Natural killer cell (primary cell): Measurements from ENCODE around the gene EPS8L2. TPM values are rescaled to one million over a fixed set of nuclear protein-coding genes. Genes with fewer than 3 reads are reported as not detected.

Experiments
- ATAC-seq, 3 donors: fragments of 150-1000 bp in 2 of 3; fragments of 200-7000 bp in 1 of 3; cut with Tn5 transposase; 1 replicate in 1 of 3; 2 replicates in 2 of 3; pipeline ENCODE4 v1.10.0; 2021; ENCODE audit warnings: mild to moderate bottlenecking in 2 of 3, moderate library complexity in 2 of 3
- DNase-seq, 2 donors: peaks; one replicate each; pipeline versions ENCODE4 v3.0.0 to v3.0.0-alpha.2; 2013 to 2021; ENCODE audit warnings: mixed read lengths in 1 of 2
- H3K27ac ChIP-seq: one replicate; pipeline ENCODE4 v1.5.1; 2013; ENCODE audit warnings: mild to moderate bottlenecking, low read length
- H3K27me3 ChIP-seq: one replicate; pipeline ENCODE4 v1.6.1; 2013; ENCODE audit warnings: low read length; ENCODE audit not compliant: control insufficient read depth, insufficient read depth
- H3K36me3 ChIP-seq: one replicate; pipeline ENCODE4 v1.6.1; 2013; ENCODE audit warnings: low read length; ENCODE audit not compliant: control insufficient read depth, insufficient read depth
- H3K4me1 ChIP-seq: one replicate; pipeline ENCODE4 v1.6.1; 2013; ENCODE audit warnings: low read length; ENCODE audit not compliant: control insufficient read depth, insufficient read depth
- H3K4me3 ChIP-seq: one replicate; pipeline ENCODE4 v1.5.1; 2013; ENCODE audit warnings: low read length
- H3K9me3 ChIP-seq: one replicate; pipeline ENCODE4 v1.6.1; 2013; ENCODE audit warnings: low read length; ENCODE audit not compliant: control insufficient read depth, insufficient read depth
- H3K27ac Mint-ChIP-seq, 2 donors: one replicate each; pipeline ENCODE4 v1.8.0; 2022; ENCODE audit warnings: mild to moderate bottlenecking in 2 of 2, mixed read lengths in 2 of 2, moderate library complexity in 1 of 2
- H3K27me3 Mint-ChIP-seq, 2 donors: one replicate each; pipeline ENCODE4 v1.8.0; 2022; ENCODE audit warnings: low read depth in 2 of 2, mixed read lengths in 2 of 2
- H3K36me3 Mint-ChIP-seq: one replicate; pipeline ENCODE4 v1.8.0; 2022; ENCODE audit warnings: mixed read lengths
- H3K4me1 Mint-ChIP-seq, 2 donors: one replicate each; pipeline ENCODE4 v1.8.0; 2022; ENCODE audit warnings: mixed read lengths in 2 of 2
- H3K4me3 Mint-ChIP-seq: one replicate; pipeline ENCODE4 v1.8.0; 2022; ENCODE audit warnings: mild to moderate bottlenecking, moderate library complexity, mixed read lengths
- H3K9me3 Mint-ChIP-seq, 2 donors: one replicate each; pipeline ENCODE4 v1.8.0; 2022; ENCODE audit warnings: mixed read lengths in 2 of 2
- WGBS: methylation state at CpG from one replicate; pipeline ENCODE4 v1.1.7; 2013; ENCODE audit warnings: missing lambda C conversion rate; ENCODE audit not compliant: insufficient coverage; 5-methylcytosine and 5-hydroxymethylcytosine counted together
- intact Hi-C: fragments of 100-400 bp; cut with micrococcal nuclease; formaldehyde crosslinking; loops from one replicate; pipeline ENCODE4 v1.14.2; 2022
- total RNA-seq, 4 donors: library from RNA; stranded (reverse); fragments of 120-200 nt in 1 of 4; gene quantifications; one replicate each; pipeline versions ENCODE4 v1.2.3 to v1.2.4, GENCODE V29; 2013 to 2022
- TF ChIP-seq, protein P1 (sequence below): fragments of 200-600 bp; IDR thresholded peaks from one replicate; pipeline ENCODE4 v1.8.0; 2022; ENCODE audit warnings: antibody characterized with exemption

Gene EPS8L2
- total RNA-seq, 3 donors from 2014 or later (not counting 1 experiment from before 2014, with no cell fraction given) = 6.9 to 10.9 (median 9.3) TPM

GRCh38 chr11:722346-722811, 16.3 kb downstream of the EPS8L2 start:
- H3K4me3 ChIP-seq = no peak overlapping the region
- H3K27me3 ChIP-seq = peaks cover 21% of the 10 kb centered on the region
- no peak overlapping the region for H3K27ac ChIP-seq
- H3K9me3 ChIP-seq = no peaks in the 10 kb centered on the region
- H3K36me3 ChIP-seq = no peaks in the 10 kb centered on the region
- peaks cover 7 to 26% of the 10 kb centered on the region in 2 donors for H3K27me3 Mint-ChIP-seq
- no peak overlapping the region for H3K27ac Mint-ChIP-seq
- WGBS = 63% methylated on average over 18 of the region's 20 CpGs
- H3K9me3 Mint-ChIP-seq = no peaks in the 10 kb centered on the region
- H3K4me3 Mint-ChIP-seq = no peak overlapping the region
- H3K36me3 Mint-ChIP-seq = no peaks in the 10 kb centered on the region
- peaks cover 6 to 21% of the 10 kb centered on the region in 2 donors for H3K4me1 Mint-ChIP-seq
- H3K4me1 ChIP-seq = peaks cover 43% of the 10 kb centered on the region
- ATAC-seq = no peak
- peak in 1 of 2 donors; percentile 7 for DNase-seq
- intact Hi-C loops = loop anchor here (2.0 to 10.0 kb wide), 3 partner anchors 26 to 108 kb away; partner anchors contain the start of gene IRF7
- TF ChIP-seq, protein P1, sequence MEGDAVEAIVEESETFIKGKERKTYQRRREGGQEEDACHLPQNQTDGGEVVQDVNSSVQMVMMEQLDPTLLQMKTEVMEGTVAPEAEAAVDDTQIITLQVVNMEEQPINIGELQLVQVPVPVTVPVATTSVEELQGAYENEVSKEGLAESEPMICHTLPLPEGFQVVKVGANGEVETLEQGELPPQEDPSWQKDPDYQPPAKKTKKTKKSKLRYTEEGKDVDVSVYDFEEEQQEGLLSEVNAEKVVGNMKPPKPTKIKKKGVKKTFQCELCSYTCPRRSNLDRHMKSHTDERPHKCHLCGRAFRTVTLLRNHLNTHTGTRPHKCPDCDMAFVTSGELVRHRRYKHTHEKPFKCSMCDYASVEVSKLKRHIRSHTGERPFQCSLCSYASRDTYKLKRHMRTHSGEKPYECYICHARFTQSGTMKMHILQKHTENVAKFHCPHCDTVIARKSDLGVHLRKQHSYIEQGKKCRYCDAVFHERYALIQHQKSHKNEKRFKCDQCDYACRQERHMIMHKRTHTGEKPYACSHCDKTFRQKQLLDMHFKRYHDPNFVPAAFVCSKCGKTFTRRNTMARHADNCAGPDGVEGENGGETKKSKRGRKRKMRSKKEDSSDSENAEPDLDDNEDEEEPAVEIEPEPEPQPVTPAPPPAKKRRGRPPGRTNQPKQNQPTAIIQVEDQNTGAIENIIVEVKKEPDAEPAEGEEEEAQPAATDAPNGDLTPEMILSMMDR = no peak

GRCh38 chr11:723120-723883, 17.3 kb downstream of the EPS8L2 start:
- H3K9me3 Mint-ChIP-seq = no peaks in the 10 kb centered on the region
- ATAC-seq (peak; percentile 55 to 64 (median 61)), DNase-seq (peak; percentile 54 to 83)
- peak overlapping the region in 1 of 2 donors; percentile 70 for H3K27ac Mint-ChIP-seq
- peaks cover 7 to 26% of the 10 kb centered on the region in 2 donors for H3K27me3 Mint-ChIP-seq
- H3K4me1 ChIP-seq = peaks cover 52% of the 10 kb centered on the region
- peaks cover 21% of the 10 kb centered on the region for H3K27me3 ChIP-seq
- no peak overlapping the region for H3K4me3 ChIP-seq
- intact Hi-C loops = loop anchor here (1.0 to 10.0 kb wide), 4 partner anchors 27 to 168 kb away; partner anchors contain the start of gene IRF7
- TF ChIP-seq, protein P1 = peak; percentile 68
- H3K36me3 ChIP-seq = no peaks in the 10 kb centered on the region
- H3K4me1 Mint-ChIP-seq = peaks cover 6 to 21% of the 10 kb centered on the region in 2 donors
- H3K4me3 Mint-ChIP-seq = peak overlapping the region; percentile 87
- no peaks in the 10 kb centered on the region for H3K9me3 ChIP-seq
- no peaks in the 10 kb centered on the region for H3K36me3 Mint-ChIP-seq
- 67% methylated on average over 6 of the region's 8 CpGs for WGBS
- no peak overlapping the region for H3K27ac ChIP-seq

DNA sequence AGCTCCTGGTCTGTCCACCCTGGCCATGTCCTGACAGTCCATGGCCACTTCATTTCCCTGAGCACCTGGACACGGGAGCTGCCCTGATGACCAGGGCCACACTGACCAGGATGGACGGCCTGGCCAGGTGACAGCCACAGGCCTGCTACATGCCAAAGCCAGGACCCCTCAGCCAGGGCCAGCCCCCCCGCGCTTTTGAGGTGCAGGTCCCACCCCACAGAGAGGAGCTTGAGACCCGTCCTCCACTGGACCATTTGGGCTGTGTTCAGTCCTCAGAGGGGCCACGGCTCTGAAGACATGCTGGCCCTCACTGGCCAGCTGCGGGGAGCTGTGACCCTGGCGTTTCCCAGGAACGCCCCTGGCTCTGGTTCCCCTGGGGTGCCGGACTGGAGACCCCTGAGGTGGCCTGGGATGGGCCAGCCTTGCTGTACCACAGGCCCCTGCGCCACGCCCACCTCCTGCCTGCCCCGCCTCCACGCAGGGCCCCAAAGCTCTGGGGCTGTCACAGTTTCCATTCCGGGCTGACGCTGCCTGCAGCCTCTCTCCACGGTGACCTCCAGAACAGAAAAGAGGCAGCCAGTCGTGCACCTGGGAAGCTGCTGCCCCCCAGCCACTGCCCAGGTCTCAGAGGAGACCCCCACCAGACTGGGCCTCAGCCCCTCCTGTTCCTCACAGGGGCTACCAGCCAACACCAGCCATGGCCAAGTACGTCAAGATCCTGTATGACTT, 18.2 kb downstream of the EPS8L2 start:
- Histone ChIP-seq H3K9me3 (no peaks in the 10 kb centered on the region), H3K27ac (no peak overlapping the region), H3K4me3 (no peak overlapping the region), H3K4me1 (peaks cover 54% of the 10 kb centered on the region), H3K36me3 (no peaks in the 10 kb centered on the region), H3K27me3 (peaks cover 21% of the 10 kb centered on the region)
- TF ChIP-seq, protein P1 = no peak
- intact Hi-C loops = loop anchor here (10.0 kb wide), 2 partner anchors 69 to 109 kb away; partner anchors contain the start of gene IRF7
- DNase-seq (peak in 1 of 2 donors; percentile 11), ATAC-seq (no peak)
- no peaks in the 10 kb centered on the region for H3K9me3 Mint-ChIP-seq
- H3K27ac Mint-ChIP-seq = no peak overlapping the region
- H3K36me3 Mint-ChIP-seq = no peaks in the 10 kb centered on the region
- WGBS = 82% methylated on average over 19 of the region's 19 CpGs
- H3K27me3 Mint-ChIP-seq = peaks cover 7 to 24% of the 10 kb centered on the region in 2 donors
- H3K4me1 Mint-ChIP-seq = peaks cover 6 to 21% of the 10 kb centered on the region in 2 donors
- H3K4me3 Mint-ChIP-seq = no peak overlapping the region
